GM12878 (cell line): ENCODE data around the gene ATP6V1G3. TPM values are rescaled to one million over a fixed set of nuclear protein-coding genes. Genes with fewer than 3 reads are reported as not detected.

Experiments
- ATF7 ChIP-seq: fragments of 450-650 bp; IDR thresholded peaks from 2 replicates; pipeline ENCODE4 v1.6.1; 2016; ENCODE audit warnings: low read depth, mild to moderate bottlenecking
- CEBPB ChIP-seq, 2 experiments: fragments of 150-350 bp in 1 of 2; IDR thresholded peaks; 2 replicates each; pipeline ENCODE4 v1.6.1; 2012 to 2014; ENCODE audit warnings: low read depth in 2 of 2, low read length in 2 of 2, borderline replicate concordance in 1 of 2, inconsistent platforms in 1 of 2
- CREM ChIP-seq: IDR thresholded peaks from 2 replicates; pipeline ENCODE4 v1.6.1; 2014; ENCODE audit warnings: antibody characterized with exemption, low read depth
- ETV6 ChIP-seq, 2 experiments: fragments of 450-650 bp in 1 of 2; IDR thresholded peaks in 1 of 2; conservative IDR thresholded peaks in 1 of 2; 2 replicates each; pipeline ENCODE4 v1.6.1; 2014; ENCODE audit warnings: antibody characterized with exemption in 1 of 2, borderline replicate concordance in 1 of 2, low read depth in 1 of 2, mild to moderate bottlenecking in 1 of 2, moderate library complexity in 1 of 2
- FOXK2 ChIP-seq: fragments of 450-650 bp; IDR thresholded peaks from 2 replicates; pipeline ENCODE4 v1.6.1; 2017; ENCODE audit warnings: mild to moderate bottlenecking, moderate library complexity
- GATAD2B ChIP-seq: fragments of 450-650 bp; conservative IDR thresholded peaks from 2 replicates; pipeline ENCODE4 v1.6.1; 2017; ENCODE audit warnings: low read depth, mild to moderate bottlenecking, moderate library complexity
- IKZF1 ChIP-seq: fragments of 450-650 bp; conservative IDR thresholded peaks from 2 replicates; pipeline ENCODE4 v1.6.1; 2017; ENCODE audit warnings: antibody characterized with exemption, mild to moderate bottlenecking
- IKZF2 ChIP-seq, 2 experiments: fragments of 450-650 bp; IDR thresholded peaks; 2 replicates each; pipeline ENCODE4 v1.6.1; 2017; ENCODE audit warnings: mild to moderate bottlenecking in 2 of 2, moderate library complexity in 2 of 2
- JUNB ChIP-seq: IDR thresholded peaks from 2 replicates; pipeline ENCODE4 v1.6.1; 2016; ENCODE audit warnings: antibody characterized with exemption, mild to moderate bottlenecking
- NBN ChIP-seq: fragments of 450-650 bp; IDR thresholded peaks from 2 replicates; pipeline ENCODE4 v1.6.1; 2016
- PAX5 ChIP-seq: IDR thresholded peaks from 2 replicates; pipeline ENCODE4 v1.6.1; 2011; ENCODE audit warnings: low read depth, low read length, borderline replicate concordance
- RAD51 ChIP-seq: fragments of 450-650 bp; IDR thresholded peaks from 2 replicates; pipeline ENCODE4 v1.6.1; 2016; ENCODE audit warnings: moderate library complexity, mild to moderate bottlenecking, inconsistent platforms
- RCOR1 ChIP-seq: conservative IDR thresholded peaks from 2 replicates; pipeline ENCODE4 v1.6.1; 2012; ENCODE audit warnings: low read depth, low read length, improper control_type of control experiment
- SUPT20H ChIP-seq: IDR thresholded peaks from 2 replicates; pipeline ENCODE4 v1.6.1; 2011; ENCODE audit warnings: low read depth, mild to moderate bottlenecking, low read length, moderate library complexity, borderline replicate concordance; ENCODE audit not compliant: control insufficient read depth
- polyA plus RNA-seq, 11 experiments: library from polyadenylated mRNA; depleted of rRNA in 4 of 11; unstranded in 6 of 11; stranded (reverse) in 5 of 11; fragments of >200 nt; fragmentation: Nextera tagmentation in 4 of 11; fragmentation: Illumina TruSeq in 1 of 11; extraction: Ambion mirVana in 4 of 11; extraction: Trizol in 1 of 11; gene quantifications; 1 replicate in 1 of 11; 2 replicates in 10 of 11; pipeline versions ENCODE4 v1.2.1 to v1.2.3, GENCODE V29; 2011 to 2016; ENCODE audit warnings: inconsistent platforms in 2 of 11, missing spikeins in 2 of 11, low read depth in 1 of 11
- total RNA-seq, 4 experiments: library from RNA; depleted of rRNA in 3 of 4; stranded (reverse); fragments of >200 nt in 3 of 4; fragmentation: Illumina TruSeq in 1 of 4; extraction: Trizol in 1 of 4; gene quantifications; 2 replicates each; pipeline versions ENCODE4 v1.2.1 to v1.2.3, GENCODE V29; 2013 to 2021
- TF ChIP-seq, protein P1 (sequence below): fragments of 450-650 bp; IDR thresholded peaks from 2 replicates; pipeline ENCODE4 v1.6.1; 2017; ENCODE audit warnings: borderline replicate concordance
- TF ChIP-seq, protein P2 (sequence below): fragments of 450-650 bp; IDR thresholded peaks from 2 replicates; pipeline ENCODE4 v1.6.1; 2017; ENCODE audit warnings: mild to moderate bottlenecking, moderate library complexity
- TF ChIP-seq, protein P3 (sequence below): IDR thresholded peaks from 2 replicates; pipeline ENCODE4 v1.6.1; 2011; ENCODE audit warnings: low read depth, mild to moderate bottlenecking, low read length, moderate library complexity, borderline replicate concordance; ENCODE audit errors: extremely low read depth
- TF ChIP-seq, protein P4 (sequence below): fragments of 450-650 bp; IDR thresholded peaks from 2 replicates; pipeline ENCODE4 v1.6.1; 2017; ENCODE audit warnings: antibody characterized with exemption, mild to moderate bottlenecking, moderate library complexity

ATP6V1G3 gene
- total and polyA plus RNA-seq, 10 of the 15 experiments (the other 5 are each of a cell fraction or from before 2014, with no cell fraction given), result 0.22 TPM; not detected in 9

DNA sequence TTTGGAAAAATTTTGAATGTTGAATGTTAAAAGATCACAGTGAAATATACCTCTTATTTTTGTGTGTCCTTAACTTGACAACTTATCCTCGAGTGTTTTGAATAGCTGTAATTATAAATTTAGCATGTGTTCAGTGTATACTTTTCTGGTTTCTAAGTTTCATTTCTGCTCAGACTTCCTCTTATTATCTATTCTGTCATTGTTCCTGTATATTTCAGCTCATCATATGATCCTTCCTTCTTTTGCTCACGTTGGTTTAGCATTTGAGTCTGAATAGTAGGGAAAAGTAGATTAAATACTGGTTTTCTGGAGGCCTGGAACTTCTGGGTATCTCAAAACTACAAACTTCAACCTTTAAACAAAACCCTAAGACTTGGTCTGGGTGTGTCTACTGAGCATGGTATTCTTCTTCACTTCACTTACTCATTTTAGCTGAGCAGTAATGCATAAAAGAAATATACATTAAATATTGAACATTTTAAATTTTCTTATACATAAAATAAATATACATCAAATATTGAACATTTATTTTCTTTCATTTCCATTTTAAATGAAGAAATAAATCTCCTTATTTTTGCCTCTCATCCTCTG lies 3.3 kb upstream of the ATP6V1G3 start (continued):
- TF ChIP-seq, protein P1, sequence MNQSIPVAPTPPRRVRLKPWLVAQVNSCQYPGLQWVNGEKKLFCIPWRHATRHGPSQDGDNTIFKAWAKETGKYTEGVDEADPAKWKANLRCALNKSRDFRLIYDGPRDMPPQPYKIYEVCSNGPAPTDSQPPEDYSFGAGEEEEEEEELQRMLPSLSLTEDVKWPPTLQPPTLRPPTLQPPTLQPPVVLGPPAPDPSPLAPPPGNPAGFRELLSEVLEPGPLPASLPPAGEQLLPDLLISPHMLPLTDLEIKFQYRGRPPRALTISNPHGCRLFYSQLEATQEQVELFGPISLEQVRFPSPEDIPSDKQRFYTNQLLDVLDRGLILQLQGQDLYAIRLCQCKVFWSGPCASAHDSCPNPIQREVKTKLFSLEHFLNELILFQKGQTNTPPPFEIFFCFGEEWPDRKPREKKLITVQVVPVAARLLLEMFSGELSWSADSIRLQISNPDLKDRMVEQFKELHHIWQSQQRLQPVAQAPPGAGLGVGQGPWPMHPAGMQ, result no peak
- TF ChIP-seq IKZF2 (IDR thresholded peaks at IDR 0.05) (peak; percentile 48 to 57; a peak in 2 of 4 replicates), SUPT20H (no peak), GATAD2B (no peak), RCOR1 (no peak), CEBPB (IDR thresholded peaks at IDR 0.05; ENCODE audit: borderline replicate concordance in 1 of 2, low read depth in 2 of 2, low read length in 2 of 2) (0 out of 4 replicates have a peak, but pooled peaks of 1 of the 2 experiments have one; percentile 32), PAX5 (no peak), NBN (peak; percentile 45; the same call in 1 of the 2 replicates), FOXK2 (no peak), IKZF1 (peak; percentile 32), ATF7 (peak; percentile 72), ETV6 (conservative IDR thresholded peaks at IDR 0.05 in 1 of 2, IDR thresholded peaks at IDR 0.05 in 1 of 2; ENCODE audit: borderline replicate concordance in 1 of 2, low read depth in 1 of 2) (peak in 1 of 2 experiments; percentile 46; a peak in 1 of 4 replicates), JUNB (peak; percentile 82), RAD51 (peak; percentile 62), CREM (peak; percentile 24; the same call in 1 of the 2 replicates)
- TF ChIP-seq, protein P2, sequence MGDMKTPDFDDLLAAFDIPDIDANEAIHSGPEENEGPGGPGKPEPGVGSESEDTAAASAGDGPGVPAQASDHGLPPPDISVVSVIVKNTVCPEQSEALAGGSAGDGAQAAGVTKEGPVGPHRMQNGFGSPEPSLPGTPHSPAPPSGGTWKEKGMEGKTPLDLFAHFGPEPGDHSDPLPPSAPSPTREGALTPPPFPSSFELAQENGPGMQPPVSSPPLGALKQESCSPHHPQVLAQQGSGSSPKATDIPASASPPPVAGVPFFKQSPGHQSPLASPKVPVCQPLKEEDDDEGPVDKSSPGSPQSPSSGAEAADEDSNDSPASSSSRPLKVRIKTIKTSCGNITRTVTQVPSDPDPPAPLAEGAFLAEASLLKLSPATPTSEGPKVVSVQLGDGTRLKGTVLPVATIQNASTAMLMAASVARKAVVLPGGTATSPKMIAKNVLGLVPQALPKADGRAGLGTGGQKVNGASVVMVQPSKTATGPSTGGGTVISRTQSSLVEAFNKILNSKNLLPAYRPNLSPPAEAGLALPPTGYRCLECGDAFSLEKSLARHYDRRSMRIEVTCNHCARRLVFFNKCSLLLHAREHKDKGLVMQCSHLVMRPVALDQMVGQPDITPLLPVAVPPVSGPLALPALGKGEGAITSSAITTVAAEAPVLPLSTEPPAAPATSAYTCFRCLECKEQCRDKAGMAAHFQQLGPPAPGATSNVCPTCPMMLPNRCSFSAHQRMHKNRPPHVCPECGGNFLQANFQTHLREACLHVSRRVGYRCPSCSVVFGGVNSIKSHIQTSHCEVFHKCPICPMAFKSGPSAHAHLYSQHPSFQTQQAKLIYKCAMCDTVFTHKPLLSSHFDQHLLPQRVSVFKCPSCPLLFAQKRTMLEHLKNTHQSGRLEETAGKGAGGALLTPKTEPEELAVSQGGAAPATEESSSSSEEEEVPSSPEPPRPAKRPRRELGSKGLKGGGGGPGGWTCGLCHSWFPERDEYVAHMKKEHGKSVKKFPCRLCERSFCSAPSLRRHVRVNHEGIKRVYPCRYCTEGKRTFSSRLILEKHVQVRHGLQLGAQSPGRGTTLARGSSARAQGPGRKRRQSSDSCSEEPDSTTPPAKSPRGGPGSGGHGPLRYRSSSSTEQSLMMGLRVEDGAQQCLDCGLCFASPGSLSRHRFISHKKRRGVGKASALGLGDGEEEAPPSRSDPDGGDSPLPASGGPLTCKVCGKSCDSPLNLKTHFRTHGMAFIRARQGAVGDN, result peak; percentile 84
- TF ChIP-seq, protein P3, sequence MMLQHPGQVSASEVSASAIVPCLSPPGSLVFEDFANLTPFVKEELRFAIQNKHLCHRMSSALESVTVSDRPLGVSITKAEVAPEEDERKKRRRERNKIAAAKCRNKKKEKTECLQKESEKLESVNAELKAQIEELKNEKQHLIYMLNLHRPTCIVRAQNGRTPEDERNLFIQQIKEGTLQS, result no peak
- TF ChIP-seq, protein P4, sequence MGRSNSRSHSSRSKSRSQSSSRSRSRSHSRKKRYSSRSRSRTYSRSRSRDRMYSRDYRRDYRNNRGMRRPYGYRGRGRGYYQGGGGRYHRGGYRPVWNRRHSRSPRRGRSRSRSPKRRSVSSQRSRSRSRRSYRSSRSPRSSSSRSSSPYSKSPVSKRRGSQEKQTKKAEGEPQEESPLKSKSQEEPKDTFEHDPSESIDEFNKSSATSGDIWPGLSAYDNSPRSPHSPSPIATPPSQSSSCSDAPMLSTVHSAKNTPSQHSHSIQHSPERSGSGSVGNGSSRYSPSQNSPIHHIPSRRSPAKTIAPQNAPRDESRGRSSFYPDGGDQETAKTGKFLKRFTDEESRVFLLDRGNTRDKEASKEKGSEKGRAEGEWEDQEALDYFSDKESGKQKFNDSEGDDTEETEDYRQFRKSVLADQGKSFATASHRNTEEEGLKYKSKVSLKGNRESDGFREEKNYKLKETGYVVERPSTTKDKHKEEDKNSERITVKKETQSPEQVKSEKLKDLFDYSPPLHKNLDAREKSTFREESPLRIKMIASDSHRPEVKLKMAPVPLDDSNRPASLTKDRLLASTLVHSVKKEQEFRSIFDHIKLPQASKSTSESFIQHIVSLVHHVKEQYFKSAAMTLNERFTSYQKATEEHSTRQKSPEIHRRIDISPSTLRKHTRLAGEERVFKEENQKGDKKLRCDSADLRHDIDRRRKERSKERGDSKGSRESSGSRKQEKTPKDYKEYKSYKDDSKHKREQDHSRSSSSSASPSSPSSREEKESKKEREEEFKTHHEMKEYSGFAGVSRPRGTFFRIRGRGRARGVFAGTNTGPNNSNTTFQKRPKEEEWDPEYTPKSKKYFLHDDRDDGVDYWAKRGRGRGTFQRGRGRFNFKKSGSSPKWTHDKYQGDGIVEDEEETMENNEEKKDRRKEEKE, result no peak
